Common myeloid progenitor, CD34-positive (primary cell): Measurements from ENCODE around the gene ANKRD11.
A peak's percentile ranks its signal among the peaks of the same experiment; 100 is the strongest.
"Not testable (repeated sequence)": the region's sequence is repeated elsewhere in the genome, so short reads cannot be mapped to it uniquely, and the experiment has no call there.

Experiments used
- CTCF ChIA-PET: fragments of 350-600 bp; sonication (Branson Sonifier 250); formaldehyde crosslinking; loops from one replicate; lab custom pipeline; 2021; ENCODE audit warnings: antibody characterized with exemption; lab: Charles Lee
- POLR2A ChIA-PET: fragments of 350-600 bp; sonication (Branson Sonifier 250); formaldehyde crosslinking; loops from one replicate; lab custom pipeline; 2021; ENCODE audit warnings: antibody characterized with exemption; lab: Charles Lee
- DNase-seq, 3 donors: peaks; one replicate each; pipeline versions ENCODE4 v3.0.0 to v3.0.0-alpha.2; 2013
- H3K27ac ChIP-seq, 2 experiments: 1 replicate in 1 of 2; 2 replicates in 1 of 2; pipeline ENCODE4 v1.7.0; 2013; ENCODE audit warnings: inconsistent platforms in 2 of 2, low read length in 2 of 2, mild to moderate bottlenecking in 2 of 2, low read depth in 1 of 2, moderate library complexity in 1 of 2; ENCODE audit not compliant: severe bottlenecking in 2 of 2, insufficient read depth in 1 of 2, poor library complexity in 1 of 2
- H3K27me3 ChIP-seq, 5 experiments: replicated peaks in 2 of 5; 1 replicate in 3 of 5; 2 replicates in 2 of 5; pipeline versions ENCODE4 v1.6.1 to v1.7.0; 2013; ENCODE audit warnings: low read length in 4 of 5, mild to moderate bottlenecking in 2 of 5, moderate library complexity in 2 of 5, inconsistent platforms in 1 of 5; ENCODE audit not compliant: insufficient read depth in 5 of 5, control insufficient read depth in 4 of 5
- H3K36me3 ChIP-seq, 4 experiments: 1 replicate in 2 of 4; 2 replicates in 2 of 4; pipeline versions ENCODE4 v1.6.1 to v1.7.0; 2013; ENCODE audit warnings: low read length in 3 of 4, control low read depth in 1 of 4, mild to moderate bottlenecking in 1 of 4; ENCODE audit not compliant: control insufficient read depth in 4 of 4, insufficient read depth in 4 of 4
- H3K4me1 ChIP-seq, 4 experiments: 1 replicate in 3 of 4; 2 replicates in 1 of 4; pipeline versions ENCODE4 v1.6.1 to v1.7.1; 2013; ENCODE audit warnings: low read length in 3 of 4, mild to moderate bottlenecking in 3 of 4, control low read depth in 1 of 4, inconsistent platforms in 1 of 4, moderate library complexity in 1 of 4; ENCODE audit not compliant: control insufficient read depth in 4 of 4, insufficient read depth in 4 of 4; ENCODE audit errors: control extremely low read depth in 1 of 4
- H3K4me3 ChIP-seq, 7 experiments: 1 replicate in 4 of 7; 2 replicates in 3 of 7; pipeline versions ENCODE4 v1.5.1 to v1.7.0; 2013; ENCODE audit warnings: mild to moderate bottlenecking in 7 of 7, low read length in 6 of 7, moderate library complexity in 6 of 7, inconsistent platforms in 2 of 7, low read depth in 2 of 7, control low read depth in 1 of 7; ENCODE audit not compliant: insufficient read depth in 4 of 7, control insufficient read depth in 1 of 7; ENCODE audit errors: extremely low read depth in 1 of 7
- H3K9me3 ChIP-seq, 5 experiments: 1 replicate in 4 of 5; 2 replicates in 1 of 5; pipeline versions ENCODE4 v1.6.1 to v1.7.1; 2013; ENCODE audit warnings: low read length in 4 of 5, mild to moderate bottlenecking in 2 of 5, inconsistent platforms in 1 of 5, low read depth in 1 of 5, moderate library complexity in 1 of 5; ENCODE audit not compliant: control insufficient read depth in 4 of 5, insufficient read depth in 2 of 5; ENCODE audit errors: control extremely low read depth in 1 of 5
- WGBS: methylation state at CpG from one replicate; pipeline ENCODE4 v1.1.5; 2013; ENCODE audit not compliant: insufficient coverage; 5-methylcytosine and 5-hydroxymethylcytosine counted together

ANKRD11 gene

GRCh38 chr16:89306457-89307420 lies 183.6 kb downstream of the ANKRD11 start:
- whole genome bisulfite sequencing = 97% methylated on average over 26 of the region's 69 CpGs
- not testable (repeated sequence) for H3K27me3 ChIP-seq, H3K27ac ChIP-seq, DNase-seq, H3K9me3 ChIP-seq, H3K4me3 ChIP-seq
- POLR2A ChIA-PET = interaction anchor here (1.4 kb wide), 1 partner anchor 19 kb away, joined by 4 read pairs; no protein-coding TSS in a partner anchor
- Histone ChIP-seq H3K4me1 (peaks cover 0 to 21% (median 20%) of the 10 kb centered on the region in 4 experiments), H3K36me3 (peaks cover 10 to 67% (median 26%) of the 10 kb centered on the region in 4 experiments)
- CTCF ChIA-PET = interaction anchor here (0.7 to 3.6 kb wide), 6 partner anchors 9 to 42 kb away, joined by 3 to 20 read pairs (median 4); no protein-coding TSS in a partner anchor

- H3K27me3 ChIP-seq = no peaks in the 10 kb centered on the region
- no peaks in the 10 kb centered on the region for H3K9me3 ChIP-seq
- H3K4me1 ChIP-seq = peaks cover 0 to 28% (median 21%) of the 10 kb centered on the region in 4 experiments
- no peak overlapping the region for H3K27ac ChIP-seq
- DNase-seq = no peak
- ChIA-PET POLR2A (no interaction called here), CTCF (no interaction called here)
- H3K4me3 ChIP-seq = no peak overlapping the region
- peaks cover 8 to 65% (median 24%) of the 10 kb centered on the region in 4 experiments for H3K36me3 ChIP-seq
- WGBS = 89% methylated on average over 21 of the region's 43 CpGs
These were observed 185.2 kb downstream of the ANKRD11 start for GRCh38 chr16:89304941-89305705.

- H3K36me3 ChIP-seq = peaks cover 4 to 62% (median 21%) of the 10 kb centered on the region in 4 experiments
- ChIA-PET CTCF (interaction anchor here (1.7 to 2.2 kb wide), 2 partner anchors 11 to 15 kb away, joined by 10 to 12 read pairs; no protein-coding TSS in a partner anchor), POLR2A (interaction anchor here (1.1 kb wide), 1 partner anchor 146 kb away, joined by 3 read pairs; no protein-coding TSS in a partner anchor)
- H3K9me3 ChIP-seq = no peaks in the 10 kb centered on the region
- no peaks in the 10 kb centered on the region for H3K27me3 ChIP-seq
- DNase-seq = peak in 1 of 3 donors; percentile 10
- peaks cover 0 to 26% (median 20%) of the 10 kb centered on the region in 4 experiments for H3K4me1 ChIP-seq
- H3K27ac ChIP-seq = no peak overlapping the region
- no peak overlapping the region for H3K4me3 ChIP-seq
- 91% methylated on average over 6 of the region's 16 CpGs for WGBS
These were observed 186.0 kb downstream of the ANKRD11 start for GRCh38 chr16:89304181-89304851.

- WGBS = 21% methylated on average over 8 of the region's 8 CpGs
- Histone ChIP-seq H3K27ac (peak overlapping the region in 1 of 2 experiments; percentile 27), H3K4me3 (no peak overlapping the region), H3K27me3 (no peaks in the 10 kb centered on the region), H3K9me3 (no peaks in the 10 kb centered on the region), H3K4me1 (peaks cover 0 to 32% (median 25%) of the 10 kb centered on the region in 4 experiments), H3K36me3 (peaks cover 4 to 59% (median 21%) of the 10 kb centered on the region in 4 experiments)
- peak in 2 of 3 donors; percentile 72 for DNase-seq
- ChIA-PET POLR2A (interaction anchor here (1.1 kb wide), 1 partner anchor 146 kb away, joined by 3 read pairs; no protein-coding TSS in a partner anchor), CTCF (interaction anchor here (0.9 to 2.2 kb wide), 3 partner anchors 10 to 15 kb away, joined by 6 to 12 read pairs (median 10); no protein-coding TSS in a partner anchor)
These were observed 186.7 kb downstream of the ANKRD11 start for GRCh38 chr16:89303617-89304016.

- no peak for DNase-seq
- 100% methylated on average over 1 of the region's 9 CpGs for WGBS
- ChIA-PET POLR2A (no interaction called here), CTCF (no interaction called here)
- Histone ChIP-seq H3K27ac (no peak overlapping the region), H3K4me3 (no peak overlapping the region), H3K4me1 (peaks cover 0 to 54% (median 49%) of the 10 kb centered on the region in 4 experiments), H3K36me3 (peaks cover 4 to 68% (median 23%) of the 10 kb centered on the region in 4 experiments), H3K27me3 (no peaks in the 10 kb centered on the region), H3K9me3 (no peaks in the 10 kb centered on the region)
These were observed 189.4 kb downstream of the ANKRD11 start for GRCh38 chr16:89300976-89301360.

GRCh38 chr16:89300311-89300975 lies 189.9 kb downstream of the ANKRD11 start:
- peaks cover 0 to 55% (median 49%) of the 10 kb centered on the region in 4 experiments for H3K4me1 ChIP-seq
- WGBS = 92% methylated on average over 20 of the region's 21 CpGs
- H3K9me3 ChIP-seq = no peaks in the 10 kb centered on the region
- no peak overlapping the region for H3K4me3 ChIP-seq
- no peak overlapping the region for H3K27ac ChIP-seq
- CTCF ChIA-PET = no interaction called here
- POLR2A ChIA-PET = no interaction called here
- no peaks in the 10 kb centered on the region for H3K27me3 ChIP-seq
- peaks cover 4 to 69% (median 23%) of the 10 kb centered on the region in 4 experiments for H3K36me3 ChIP-seq
- no peak for DNase-seq
